ENCODE results near the gene CD300LD.
A peak's percentile ranks its signal among the peaks of the same experiment; 100 is the strongest.
"Not testable (repeated sequence)": the region's sequence is repeated elsewhere in the genome, so short reads cannot be mapped to it uniquely, and the experiment has no call there.

CD300LD gene

DNA sequence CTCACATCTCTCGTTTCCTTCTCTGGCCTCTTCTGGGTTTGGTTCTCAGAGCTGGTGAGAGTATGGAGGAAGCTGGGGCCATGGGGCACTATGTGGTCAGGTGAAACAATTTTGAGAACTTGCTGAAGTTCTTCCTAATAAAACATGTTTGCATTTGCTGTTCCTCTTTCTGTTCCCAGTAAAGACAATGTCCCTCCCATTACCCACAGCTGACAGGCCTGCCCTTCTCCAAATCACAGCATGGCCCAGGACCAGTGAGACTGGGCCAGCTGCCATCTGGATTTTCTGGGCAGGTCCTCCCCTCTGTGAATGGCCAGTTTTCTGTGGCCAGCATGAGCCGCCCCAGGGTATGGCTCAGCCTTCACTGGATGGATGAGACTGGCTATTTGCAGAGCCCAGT is 24.7 kb downstream of the CD300LD start, which contains the start of gene CD300H:
Gene CD300H (minus strand): TSS at position 113 of the 400 bp plus-strand sequence.
- no peak within 1 kb of the TSS for H3K4me3 ChIP-seq
- no peaks in the 10 kb centered on the region for H3K9me3 ChIP-seq (replicated peaks in 1 of 11)
- H3K36me3 ChIP-seq = no peaks in the 10 kb centered on the region
- peak within 1 kb of the TSS in 3 of 11 experiments; percentile 46 to 64 (median 62); a peak in 4 of 22 replicates for H3K27ac ChIP-seq
- TF ChIP-seq Cebpa-rat (IDR thresholded peaks at IDR 0.05) = no peak
- H3K4me2 ChIP-seq = peak within 1 kb of the TSS in 6 of 11 experiments; percentile 15 to 87 (median 82); a peak in 11 of 22 replicates
- H4K20me1 ChIP-seq = no peaks in the 10 kb centered on the region; a peak in 1 of 22 replicates
- H3K27me3 ChIP-seq = no peaks in the 10 kb centered on the region
- no peak within 1 kb of the TSS for H3K9ac ChIP-seq
- H3K4me1 ChIP-seq = peaks cover 0 to 73% (median 35%) of the 10 kb centered on the region in 10 experiments; a peak in 15 of 20 replicates

DNA sequence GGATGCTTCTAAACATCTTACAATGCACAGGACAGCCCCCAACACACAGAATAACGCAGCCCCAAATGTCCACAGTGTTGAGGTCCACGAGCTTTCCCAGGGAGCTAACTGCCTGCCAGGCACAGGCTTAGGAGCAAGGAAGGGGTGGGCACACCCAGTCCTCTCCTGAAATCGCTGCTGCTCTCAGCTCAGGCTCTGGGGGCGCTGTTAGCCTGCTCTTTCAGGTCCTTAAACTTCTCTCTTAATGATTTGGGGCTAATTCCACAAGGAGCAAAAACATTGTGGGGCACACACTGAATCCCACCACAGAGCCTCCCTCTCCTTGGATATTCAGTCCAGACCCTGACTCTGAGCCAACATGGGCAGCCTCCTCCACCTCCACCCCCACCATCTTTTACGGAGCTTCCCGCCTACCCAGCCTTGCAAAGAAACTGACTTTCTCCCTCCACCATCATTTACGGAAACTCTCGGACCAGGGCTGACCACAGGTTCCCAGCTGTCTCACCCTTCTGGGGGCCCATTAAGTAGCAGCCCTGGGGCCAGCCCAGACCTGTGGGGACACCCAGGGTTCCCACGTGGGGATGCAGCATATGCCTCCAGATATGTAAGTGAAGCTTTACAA is 25.8 kb downstream of the CD300LD start:
- peaks cover 0 to 72% (median 35%) of the 10 kb centered on the region in 10 experiments; a peak in 15 of 20 replicates for H3K4me1 ChIP-seq
- H3K36me3 ChIP-seq = no peaks in the 10 kb centered on the region
- no peaks in the 10 kb centered on the region for H3K9me3 ChIP-seq (replicated peaks in 1 of 11)
- no peak overlapping the region for H3K9ac ChIP-seq
- peak overlapping the region in 5 of 11 experiments; percentile 35 to 87 (median 85); a peak in 10 of 22 replicates for H3K4me2 ChIP-seq
- H3K27ac ChIP-seq = no peak overlapping the region
- no peaks in the 10 kb centered on the region; a peak in 1 of 22 replicates for H4K20me1 ChIP-seq
- TF ChIP-seq Cebpa-rat (IDR thresholded peaks at IDR 0.05) = no peak
- H3K4me3 ChIP-seq = no peak overlapping the region
- H3K27me3 ChIP-seq = no peaks in the 10 kb centered on the region

DNA sequence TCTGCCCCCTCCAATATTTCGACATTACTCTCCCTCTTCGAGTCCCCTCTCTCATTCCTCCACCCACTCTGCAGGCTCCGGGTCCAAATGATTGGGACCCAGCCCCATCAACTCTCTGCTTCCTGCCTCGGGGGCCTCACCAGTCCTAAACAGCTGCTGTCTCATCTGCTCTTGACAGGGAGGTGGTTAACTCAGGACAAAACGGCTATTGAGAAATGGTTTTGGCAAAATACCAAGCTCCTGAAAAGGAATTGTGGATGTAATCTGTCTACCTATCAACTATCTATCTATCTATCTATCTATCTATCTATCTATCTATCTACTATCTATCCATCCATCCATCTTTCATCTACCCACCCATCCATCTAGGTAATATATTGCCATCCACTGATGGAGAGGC is 27.0 kb downstream of the CD300LD start:
- Histone ChIP-seq H3K27me3 (no peaks in the 10 kb centered on the region), H3K9ac (no peak overlapping the region), H4K20me1 (no peaks in the 10 kb centered on the region; a peak in 1 of 22 replicates), H3K4me3 (no peak overlapping the region), H3K27ac (no peak overlapping the region), H3K4me1 (peaks cover 0 to 70% (median 32%) of the 10 kb centered on the region in 10 experiments; a peak in 15 of 20 replicates), H3K9me3 (replicated peaks in 1 of 11) (no peaks in the 10 kb centered on the region), H3K36me3 (no peaks in the 10 kb centered on the region), H3K4me2 (peak overlapping the region in 5 of 11 experiments; percentile 5 to 33 (median 27); a peak in 4 of 22 replicates)
- no peak for TF ChIP-seq Cebpa-rat (IDR thresholded peaks at IDR 0.05)

DNA sequence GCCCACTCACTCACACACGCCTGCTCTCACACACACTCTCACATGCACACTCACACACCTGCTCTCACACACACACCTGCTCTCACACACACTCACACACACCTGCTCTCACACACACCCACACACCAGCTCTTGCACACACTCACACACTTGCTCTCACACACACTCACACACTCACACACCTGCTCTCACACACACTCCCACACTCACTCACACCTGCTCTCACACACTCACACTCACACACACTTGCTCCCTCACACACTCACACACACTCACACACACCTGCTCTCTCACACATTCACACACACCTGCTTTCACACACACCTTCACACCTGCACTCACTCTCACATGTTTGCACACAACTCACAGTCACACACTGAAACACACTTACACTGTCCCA is 28.7 kb downstream of the CD300LD start:
- H3K4me3 ChIP-seq = no peak overlapping the region
- H3K9ac ChIP-seq = no peak overlapping the region
- H3K4me1 ChIP-seq = peaks cover 0 to 69% (median 24%) of the 10 kb centered on the region in 10 experiments; a peak in 13 of 20 replicates
- peaks cover 0 to 6% (median 0%) of the 10 kb centered on the region in 11 experiments; a peak in 1 of 22 replicates for H3K9me3 ChIP-seq (replicated peaks in 1 of 11)
- no peak overlapping the region for H3K27ac ChIP-seq
- H3K36me3 ChIP-seq = no peaks in the 10 kb centered on the region
- H4K20me1 ChIP-seq = no peaks in the 10 kb centered on the region
- no peak for TF ChIP-seq Cebpa-rat (IDR thresholded peaks at IDR 0.05)
- no peak overlapping the region for H3K4me2 ChIP-seq
- no peaks in the 10 kb centered on the region for H3K27me3 ChIP-seq

DNA sequence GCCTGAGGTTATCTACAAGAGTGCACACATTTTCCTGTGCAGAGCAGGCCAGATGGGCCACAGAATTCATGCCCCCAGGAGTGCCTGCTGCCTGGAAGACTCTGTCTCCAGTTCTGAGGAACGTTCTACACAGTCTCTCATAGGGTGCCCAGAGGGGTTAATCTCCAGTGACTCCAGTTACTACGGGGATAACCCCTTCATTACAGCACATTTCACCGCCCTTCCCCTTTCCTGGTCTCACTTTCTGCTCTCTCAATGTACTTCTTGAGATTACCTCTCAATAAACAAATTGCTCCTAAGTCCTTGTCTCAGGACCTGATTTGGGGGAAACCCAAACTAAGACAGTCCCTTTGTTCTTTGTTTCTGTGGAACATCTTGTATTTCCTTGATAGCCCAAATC is 30.5 kb downstream of the CD300LD start:
- H3K36me3 ChIP-seq = no peaks in the 10 kb centered on the region
- H3K9ac ChIP-seq = no peak overlapping the region
- peaks cover 0 to 69% (median 21%) of the 10 kb centered on the region in 10 experiments; a peak in 13 of 20 replicates for H3K4me1 ChIP-seq
- peak overlapping the region in 4 of 11 experiments; percentile 27 to 66 (median 48); a peak in 6 of 22 replicates for H3K4me2 ChIP-seq
- no peak for TF ChIP-seq Cebpa-rat (IDR thresholded peaks at IDR 0.05)
- no peak overlapping the region for H3K27ac ChIP-seq
- H3K4me3 ChIP-seq = no peak overlapping the region
- H3K9me3 ChIP-seq (replicated peaks in 1 of 11) = peaks cover 0 to 10% (median 0%) of the 10 kb centered on the region in 11 experiments; a peak in 2 of 22 replicates
- H4K20me1 ChIP-seq = no peaks in the 10 kb centered on the region
- H3K27me3 ChIP-seq = no peaks in the 10 kb centered on the region

DNA sequence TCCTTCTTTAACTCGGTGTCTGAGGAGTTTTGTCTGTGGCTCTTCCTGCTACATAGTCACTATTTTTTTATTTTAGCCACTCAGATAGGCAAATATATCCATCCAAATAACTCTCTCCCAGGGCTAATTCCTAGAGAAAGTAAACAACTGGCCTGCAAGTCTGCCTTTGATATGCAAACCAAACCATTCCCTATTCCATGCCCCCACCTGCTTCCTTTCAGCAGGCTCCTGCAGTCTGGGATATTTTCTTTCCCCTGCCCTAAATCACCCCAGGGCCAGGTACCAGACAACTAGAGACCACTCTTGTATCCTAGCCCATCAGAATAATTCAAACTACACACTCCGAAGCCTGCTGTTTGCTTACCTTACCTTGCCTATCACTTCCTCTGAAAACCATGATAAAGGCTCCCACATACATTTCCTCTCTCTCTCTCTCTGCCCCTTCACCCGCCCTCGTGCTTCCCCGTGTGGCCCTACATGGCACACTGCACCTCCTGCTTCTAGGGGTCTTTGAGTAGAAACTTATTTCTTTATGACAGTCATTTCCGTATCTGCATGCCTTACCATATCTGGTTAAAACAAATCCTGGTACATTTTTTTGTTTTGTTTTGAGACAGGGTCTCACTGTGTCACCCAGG is 33.1 kb downstream of the CD300LD start:
- Histone ChIP-seq H4K20me1 (no peaks in the 10 kb centered on the region), H3K36me3 (no peaks in the 10 kb centered on the region), H3K9ac (peak overlapping the region in 4 of 11 experiments; percentile 7 to 45 (median 32); a peak in 5 of 22 replicates), H3K4me1 (peaks cover 0 to 81% (median 18%) of the 10 kb centered on the region in 10 experiments; a peak in 11 of 20 replicates), H3K4me3 (no peak overlapping the region), H3K9me3 (replicated peaks in 1 of 11) (peaks cover 0 to 15% (median 0%) of the 10 kb centered on the region in 11 experiments; a peak in 2 of 22 replicates), H3K27ac (peak overlapping the region in 5 of 11 experiments; percentile 45 to 80 (median 73); a peak in 10 of 22 replicates), H3K27me3 (no peaks in the 10 kb centered on the region), H3K4me2 (peak overlapping the region in 5 of 11 experiments; percentile 61 to 89 (median 80); a peak in 10 of 22 replicates)
- no peak for TF ChIP-seq Cebpa-rat (IDR thresholded peaks at IDR 0.05)

DNA sequence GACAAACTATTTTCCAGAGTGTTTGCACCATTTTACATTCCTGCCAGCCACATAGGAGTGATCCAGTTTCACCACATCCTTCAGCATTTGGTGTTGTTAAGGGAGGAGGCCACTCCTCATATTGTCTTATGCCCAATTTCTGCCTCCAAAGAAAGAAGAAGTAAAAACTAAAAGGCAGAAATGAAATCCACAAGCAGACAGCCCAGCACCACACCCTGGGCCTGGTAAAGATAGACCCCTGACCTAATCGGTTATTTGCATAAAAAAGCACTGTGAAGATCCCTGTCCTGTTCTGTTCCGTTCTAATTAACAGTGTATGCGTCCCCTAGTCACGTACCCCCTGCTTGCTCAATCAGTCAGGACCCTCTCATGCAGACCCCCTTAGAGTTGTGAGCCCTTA is 33.7 kb downstream of the CD300LD start:
- H3K4me3 ChIP-seq, H4K20me1 ChIP-seq, H3K27me3 ChIP-seq, H3K36me3 ChIP-seq: not testable (repeated sequence)
- H3K9ac ChIP-seq = peak overlapping the region in 4 of 11 experiments; percentile 7 to 45 (median 32); a peak in 5 of 22 replicates
- H3K4me2 ChIP-seq = peak overlapping the region in 5 of 11 experiments; percentile 61 to 89 (median 80); a peak in 10 of 22 replicates
- peak overlapping the region in 5 of 11 experiments; percentile 45 to 80 (median 73); a peak in 10 of 22 replicates for H3K27ac ChIP-seq
- peaks cover 0 to 15% (median 0%) of the 10 kb centered on the region in 11 experiments; a peak in 2 of 22 replicates for H3K9me3 ChIP-seq (replicated peaks in 1 of 11)
- peaks cover 0 to 84% (median 18%) of the 10 kb centered on the region in 10 experiments; a peak in 11 of 20 replicates for H3K4me1 ChIP-seq

DNA sequence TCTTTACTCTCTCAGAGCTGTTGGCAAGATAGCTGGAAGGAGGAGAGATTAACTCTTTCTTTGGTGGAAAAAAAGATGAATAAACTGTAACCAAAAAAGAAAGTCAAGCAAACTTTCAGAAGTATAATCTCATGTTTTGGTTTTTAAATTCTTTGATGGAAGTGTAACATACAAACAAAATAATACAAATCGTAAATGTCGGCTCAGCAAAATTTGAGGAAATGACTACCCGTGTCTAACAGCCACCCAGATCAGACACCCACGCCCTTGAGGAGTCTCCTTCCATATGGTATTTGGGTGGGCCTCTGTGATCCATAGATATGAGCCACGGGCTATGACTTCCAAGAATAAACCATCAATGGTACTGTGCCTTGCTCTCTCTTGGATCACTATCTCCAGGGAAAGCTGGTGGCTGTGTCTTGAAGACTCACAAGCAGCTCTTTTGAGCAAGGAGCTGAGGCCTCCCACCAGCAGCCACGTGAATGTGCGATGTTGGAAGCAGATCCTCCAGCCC is 36.6 kb downstream of the CD300LD start:
- Histone ChIP-seq H3K9ac (0 out of 22 replicates have a peak overlapping the region, but pooled peaks of 1 of the 11 experiments have one; percentile 4), H4K20me1 (no peaks in the 10 kb centered on the region), H3K4me2 (peak overlapping the region in 5 of 11 experiments; percentile 26 to 83 (median 72); a peak in 9 of 22 replicates), H3K4me1 (peaks cover 0 to 93% (median 22%) of the 10 kb centered on the region in 10 experiments; a peak in 11 of 20 replicates), H3K9me3 (replicated peaks in 1 of 11) (peaks cover 0 to 15% (median 0%) of the 10 kb centered on the region in 11 experiments; a peak in 2 of 22 replicates), H3K27me3 (no peaks in the 10 kb centered on the region), H3K4me3 (no peak overlapping the region), H3K36me3 (no peaks in the 10 kb centered on the region), H3K27ac (0 out of 22 replicates have a peak overlapping the region, but pooled peaks of 2 of the 11 experiments have one; percentile 3 to 15)
- TF ChIP-seq Cebpa-rat (IDR thresholded peaks at IDR 0.05) = no peak
